Tibial nerve (tissue), 4 donors: ENCODE data around the gene URGCP. TPM values are rescaled to one million over a fixed set of nuclear protein-coding genes. Genes with fewer than 3 reads are reported as not detected.

ENCODE experiments used
- DNase-seq, 2 donors: peaks; one replicate each; pipeline ENCODE4 v3.0.0-alpha.2; 2019; ENCODE audit warnings: low spot score in 2 of 2
- H3K27ac ChIP-seq, 4 donors: fragments of 200-600 bp; sonication (generic) in 3 of 4; one replicate each; pipeline ENCODE4 v1.5.1; 2017 to 2019; ENCODE audit warnings: mild to moderate bottlenecking in 1 of 4
- H3K27me3 ChIP-seq, 2 donors: fragments of 200-600 bp; sonication (generic) in 1 of 2; one replicate each; pipeline versions ENCODE4 v1.5.1 to v1.6.0; 2017 to 2019
- H3K36me3 ChIP-seq, 3 donors: fragments of 200-600 bp; sonication (generic); one replicate each; pipeline ENCODE4 v1.5.1; 2018 to 2019
- H3K4me1 ChIP-seq, 4 donors: fragments of 200-600 bp; sonication (generic) in 3 of 4; one replicate each; pipeline ENCODE4 v1.5.1; 2017 to 2019
- H3K4me3 ChIP-seq, 4 donors: fragments of 200-600 bp; sonication (generic) in 3 of 4; one replicate each; pipeline ENCODE4 v1.5.1; 2017 to 2019; ENCODE audit warnings: mild to moderate bottlenecking in 1 of 4, moderate library complexity in 1 of 4
- H3K9me3 ChIP-seq, 4 donors: fragments of 200-600 bp; sonication (generic) in 3 of 4; one replicate each; pipeline ENCODE4 v1.5.1; 2017 to 2019
- CTCF ChIP-seq, 5 experiments: fragments of 200-600 bp in 3 of 5; fragments of 450-650 bp in 2 of 5; sonication (generic) in 3 of 5; IDR thresholded peaks; one replicate each; pipeline ENCODE4 v1.5.1; 2016 to 2019; ENCODE audit warnings: antibody characterized with exemption in 5 of 5, mild to moderate bottlenecking in 3 of 5, moderate library complexity in 2 of 5
- EP300 ChIP-seq, 2 donors: sonication (generic); formaldehyde crosslinking; IDR thresholded peaks; one replicate each; pipeline ENCODE4 v1.6.1; 2017; ENCODE audit warnings: antibody characterized with exemption in 2 of 2, mild to moderate bottlenecking in 1 of 2
- POLR2A ChIP-seq, 2 donors: fragments of 450-650 bp; IDR thresholded peaks; one replicate each; pipeline ENCODE4 v1.6.1; 2017; ENCODE audit warnings: antibody characterized with exemption in 2 of 2, mild to moderate bottlenecking in 2 of 2, moderate library complexity in 2 of 2
- WGBS, 2 donors: methylation state at CpG; one replicate each; pipeline ENCODE4 v1.1.5; 2018; 5-methylcytosine and 5-hydroxymethylcytosine counted together
- total RNA-seq, 4 donors: library from RNA; depleted of rRNA; stranded (reverse); fragments of >200 nt; gene quantifications; one replicate each; pipeline ENCODE4 v1.1.0, GENCODE V29; 2016

The URGCP gene
- total RNA-seq, 4 donors from 2014 or later: 25.7 to 32.0 (median 28.8) TPM

DNA sequence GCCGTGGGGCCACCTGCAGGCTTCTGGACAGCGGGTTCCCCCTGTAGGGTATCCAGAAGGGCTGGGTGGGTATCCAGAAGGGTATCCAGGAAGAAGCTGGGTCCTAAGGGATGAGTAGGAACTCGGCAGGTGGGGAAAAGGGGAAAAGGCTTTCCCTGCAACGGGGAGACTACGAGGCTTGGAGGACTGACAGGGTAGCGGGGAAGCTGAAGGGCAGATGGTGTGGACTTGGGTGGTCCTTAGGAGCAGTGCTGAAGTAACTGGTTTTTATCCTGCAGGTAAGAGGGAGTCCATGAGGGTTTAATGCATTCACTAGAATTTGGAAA is 20.4 kb upstream of the URGCP start:
- TF ChIP-seq CTCF (IDR thresholded peaks at IDR 0.05) (peak in 3 of 5 experiments; percentile 2 to 29 (median 4)), EP300 (IDR thresholded peaks at IDR 0.05) (no peak)
- Histone ChIP-seq H3K27ac (peak overlapping the region; percentile 92 to 98 (median 94)), H3K9me3 (no peaks in the 10 kb centered on the region), H3K4me3 (peak overlapping the region; percentile 66 to 80 (median 78)), H3K27me3 (no peaks in the 10 kb centered on the region), H3K4me1 (peaks cover 0 to 19% (median 10%) of the 10 kb centered on the region in 4 donors), H3K36me3 (no peaks in the 10 kb centered on the region)
- WGBS, 2 donors: 1 to 2% methylated on average over 6 of the region's 6 CpGs
- DNase-seq: no peak

GRCh38 chr7:43925984-43926797 is 19.8 kb upstream of the URGCP start, which contains the start of gene UBE2D4:
Gene UBE2D4 (plus strand): TSS chr7:43926436. CDS start chr7:43926533, 97 bp downstream.
- no peaks in the 10 kb centered on the region for H3K27me3 ChIP-seq
- H3K36me3 ChIP-seq: no peaks in the 10 kb centered on the region
- H3K4me3 ChIP-seq: peak within 1 kb of the TSS; percentile 66 to 80 (median 78)
- WGBS, 2 donors: 1% methylated on average over 33 to 63 of the region's 82 CpGs
- peak; percentile 68 to 78 for DNase-seq
- TF ChIP-seq POLR2A (IDR thresholded peaks at IDR 0.05) (peak; percentile 79 to 97), CTCF (IDR thresholded peaks at IDR 0.05) (peak in 2 of 5 experiments; percentile 24 to 55), EP300 (IDR thresholded peaks at IDR 0.05) (peak in 1 of 2 donors; percentile 99)
- H3K4me1 ChIP-seq: peaks cover 0 to 19% (median 10%) of the 10 kb centered on the region in 4 donors
- no peaks in the 10 kb centered on the region for H3K9me3 ChIP-seq
- peak within 1 kb of the TSS; percentile 92 to 98 (median 94) for H3K27ac ChIP-seq

- WGBS, 2 donors: 96 to 98% methylated on average over 4 of the region's 4 CpGs
- Histone ChIP-seq H3K27ac (no peak overlapping the region), H3K36me3 (peaks cover 0 to 9% (median 0%) of the 10 kb centered on the region in 3 donors), H3K4me3 (no peak overlapping the region), H3K4me1 (peaks cover 0 to 19% (median 10%) of the 10 kb centered on the region in 4 donors), H3K9me3 (no peaks in the 10 kb centered on the region), H3K27me3 (no peaks in the 10 kb centered on the region)
- TF ChIP-seq EP300 (IDR thresholded peaks at IDR 0.05) (no peak), POLR2A (IDR thresholded peaks at IDR 0.05) (no peak), CTCF (IDR thresholded peaks at IDR 0.05) (no peak)
- no peak for DNase-seq
Observed at GRCh38 chr7:43922726-43923125, 16.3 kb upstream of the URGCP start.

- TF ChIP-seq EP300 (IDR thresholded peaks at IDR 0.05): no peak
- no peak for TF ChIP-seq POLR2A (IDR thresholded peaks at IDR 0.05)
- no peak for TF ChIP-seq CTCF (IDR thresholded peaks at IDR 0.05)
- 74 to 76% methylated on average over 2 of the region's 2 CpGs for WGBS, 2 donors
- no peak for DNase-seq
- Histone ChIP-seq H3K36me3 (peaks cover 0 to 9% (median 0%) of the 10 kb centered on the region in 3 donors), H3K27ac (no peak overlapping the region), H3K27me3 (no peaks in the 10 kb centered on the region), H3K9me3 (no peaks in the 10 kb centered on the region), H3K4me1 (peaks cover 0 to 10% (median 3%) of the 10 kb centered on the region in 4 donors), H3K4me3 (no peak overlapping the region)
Observed at GRCh38 chr7:43921423-43921822, 15.0 kb upstream of the URGCP start.

DNA sequence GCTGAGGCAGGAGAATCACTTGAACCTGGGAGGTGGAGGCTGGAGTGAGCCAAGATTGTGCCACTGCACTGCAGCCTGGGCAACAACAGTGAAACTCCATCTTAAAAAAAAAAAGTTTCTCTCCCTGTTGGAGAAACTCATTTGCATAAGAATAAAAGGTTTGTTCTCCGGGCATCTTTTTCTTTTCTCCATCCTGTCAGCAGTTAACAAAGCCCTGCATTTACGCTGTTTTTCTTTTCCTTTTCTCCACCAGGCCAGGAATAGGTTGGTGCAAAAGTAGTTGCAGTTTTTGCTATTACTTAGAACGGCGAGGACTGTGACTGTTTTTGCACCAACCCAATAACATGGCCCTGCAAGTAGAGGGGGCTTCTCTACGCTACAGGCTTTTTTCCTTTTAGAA is 9.5 kb upstream of the URGCP start:
- TF ChIP-seq POLR2A (IDR thresholded peaks at IDR 0.05) (no peak), EP300 (IDR thresholded peaks at IDR 0.05) (no peak), CTCF (IDR thresholded peaks at IDR 0.05) (no peak)
- no peaks in the 10 kb centered on the region for H3K27me3 ChIP-seq
- no peak overlapping the region for H3K4me3 ChIP-seq
- peaks cover 0 to 9% (median 0%) of the 10 kb centered on the region in 3 donors for H3K36me3 ChIP-seq
- H3K9me3 ChIP-seq: no peaks in the 10 kb centered on the region
- H3K4me1 ChIP-seq: no peaks in the 10 kb centered on the region
- no peak overlapping the region for H3K27ac ChIP-seq
- DNase-seq: no peak
- WGBS, 2 donors: 87 to 88% methylated on average over 5 of the region's 5 CpGs
